ENCODE measurements around the gene ROBO1. TPM values are rescaled to one million over a fixed set of nuclear protein-coding genes. Genes with fewer than 3 reads are reported as not detected.

The ROBO1 gene
- total and polyA plus RNA-seq, 2 donors (not counting 1 experiment from before 2014, with no cell fraction given): 0.27 to 3.2 TPM

- Histone ChIP-seq H3K9me3 (ENCODE audit: control extremely low read depth in 1 of 3, control insufficient read depth in 2 of 3, insufficient read depth in 1 of 3, low read length in 2 of 3) (no peaks in the 10 kb centered on the region), H3K4me1 (ENCODE audit: control insufficient read depth in 2 of 2, insufficient read depth in 2 of 2, low read length in 2 of 2) (no peaks in the 10 kb centered on the region), H3K27me3 (replicated peaks in 1 of 4; ENCODE audit: control extremely low read depth in 1 of 4, control insufficient read depth in 3 of 4, insufficient read depth in 4 of 4, low read length in 3 of 4) (no peaks in the 10 kb centered on the region), H2AFZ (ENCODE audit: insufficient read depth, low read depth, low read length, poor library complexity, severe bottlenecking) (no peak overlapping the region), H3K9ac (ENCODE audit: low read length) (no peak overlapping the region), H3K4me3 (ENCODE audit: control extremely low read depth in 1 of 5, extremely low read depth in 1 of 5, insufficient read depth in 1 of 5, low read depth in 2 of 5, low read length in 4 of 5) (no peak overlapping the region), H3K79me2 (ENCODE audit: control insufficient read depth, insufficient read depth, low read length) (no peaks in the 10 kb centered on the region), H3K27ac (ENCODE audit: low read length in 2 of 2) (no peak overlapping the region), H3K36me3 (replicated peaks in 1 of 2; ENCODE audit: control extremely low read depth in 1 of 2, control insufficient read depth in 1 of 2, extremely low read depth in 1 of 2, insufficient read depth in 2 of 2, low read length in 1 of 2) (no peaks in the 10 kb centered on the region), H3K4me2 (replicated peaks; ENCODE audit: low read depth, low read length, poor library complexity, severe bottlenecking) (no peak overlapping the region), H4K20me1 (ENCODE audit: control insufficient read depth, insufficient read depth, low read length, poor library complexity, severe bottlenecking) (no peaks in the 10 kb centered on the region)
- intact Hi-C loops (cut with micrococcal nuclease): no loop called here
- H3K27ac Mint-ChIP-seq: no peak overlapping the region
- TF ChIP-seq CTCF (IDR thresholded peaks at IDR 0.05): no peak
- TF ChIP-seq EZH2 (IDR thresholded peaks at IDR 0.05; ENCODE audit: borderline replicate concordance, insufficient read depth, low read depth, low read length, poor library complexity, severe bottlenecking): no peak
- no peak overlapping the region for H3K4me3 Mint-ChIP-seq
- peaks cover 5% of the 10 kb centered on the region for H3K9me3 Mint-ChIP-seq (ENCODE audit: insufficient read depth)
- ATAC-seq (ENCODE audit: low read depth) (no peak), DNase-seq (no peak)
- H3K27me3 Mint-ChIP-seq: no peaks in the 10 kb centered on the region
- CTCF ChIA-PET: no interaction called here
- POLR2A ChIA-PET: no interaction called here
- H3K4me1 Mint-ChIP-seq: no peaks in the 10 kb centered on the region
- 97% methylated on average over 6 of the region's 10 CpGs for WGBS (ENCODE audit: insufficient coverage)
These were observed 1197.3 kb downstream of the ROBO1 start for GRCh38 chr3:78570496-78570895.

- ATAC-seq (ENCODE audit: low read depth) (no peak), DNase-seq (no peak)
- Histone ChIP-seq H4K20me1 (ENCODE audit: control insufficient read depth, insufficient read depth, low read length, poor library complexity, severe bottlenecking) (no peaks in the 10 kb centered on the region), H3K27ac (ENCODE audit: low read length in 2 of 2) (no peak overlapping the region), H3K9me3 (ENCODE audit: control extremely low read depth in 1 of 3, control insufficient read depth in 2 of 3, insufficient read depth in 1 of 3, low read length in 2 of 3) (no peaks in the 10 kb centered on the region), H2AFZ (ENCODE audit: insufficient read depth, low read depth, low read length, poor library complexity, severe bottlenecking) (no peak overlapping the region), H3K9ac (ENCODE audit: low read length) (no peak overlapping the region), H3K4me3 (ENCODE audit: control extremely low read depth in 1 of 5, extremely low read depth in 1 of 5, insufficient read depth in 1 of 5, low read depth in 2 of 5, low read length in 4 of 5) (no peak overlapping the region), H3K4me1 (ENCODE audit: control insufficient read depth in 2 of 2, insufficient read depth in 2 of 2, low read length in 2 of 2) (no peaks in the 10 kb centered on the region), H3K4me2 (replicated peaks; ENCODE audit: low read depth, low read length, poor library complexity, severe bottlenecking) (no peak overlapping the region), H3K27me3 (replicated peaks in 1 of 4; ENCODE audit: control extremely low read depth in 1 of 4, control insufficient read depth in 3 of 4, insufficient read depth in 4 of 4, low read length in 3 of 4) (no peaks in the 10 kb centered on the region), H3K36me3 (replicated peaks in 1 of 2; ENCODE audit: control extremely low read depth in 1 of 2, control insufficient read depth in 1 of 2, extremely low read depth in 1 of 2, insufficient read depth in 2 of 2, low read length in 1 of 2) (no peaks in the 10 kb centered on the region), H3K79me2 (ENCODE audit: control insufficient read depth, insufficient read depth, low read length) (no peaks in the 10 kb centered on the region)
- peaks cover 6% of the 10 kb centered on the region for H3K9me3 Mint-ChIP-seq (ENCODE audit: insufficient read depth)
- TF ChIP-seq EZH2 (IDR thresholded peaks at IDR 0.05; ENCODE audit: borderline replicate concordance, insufficient read depth, low read depth, low read length, poor library complexity, severe bottlenecking) (no peak), CTCF (IDR thresholded peaks at IDR 0.05) (no peak)
- no peak overlapping the region for H3K4me3 Mint-ChIP-seq
- no peaks in the 10 kb centered on the region for H3K4me1 Mint-ChIP-seq
- H3K27me3 Mint-ChIP-seq: no peaks in the 10 kb centered on the region
- POLR2A ChIA-PET: no interaction called here
- no peak overlapping the region for H3K27ac Mint-ChIP-seq
- intact Hi-C loops (cut with micrococcal nuclease): no loop called here
- WGBS (ENCODE audit: insufficient coverage): 90% methylated on average over 4 of the region's 6 CpGs
- CTCF ChIA-PET: no interaction called here
These were observed 1198.0 kb downstream of the ROBO1 start for GRCh38 chr3:78569804-78570203.

Data from B cell (primary cell).